ENCODE measurements around the gene MRC2.
"Not testable (repeated sequence)": the region's sequence is repeated elsewhere in the genome, so short reads cannot be mapped to it uniquely, and the experiment has no call there.

The MRC2 gene

GRCh38 chr17:62692159-62692651, 64.7 kb downstream of the MRC2 start:
- in situ Hi-C loops (cut with HindIII; ENCODE audit: low pct_ligation_motif_present, low pct_unique_long_range_greater_than_20kb, low sequenced_read_pairs) = no loop called here
- DNase-seq = no peak

- in situ Hi-C loops (cut with HindIII; ENCODE audit: low pct_ligation_motif_present, low pct_unique_long_range_greater_than_20kb, low sequenced_read_pairs) = no loop called here
- peak; percentile 45 for DNase-seq
These were observed 65.4 kb downstream of the MRC2 start for GRCh38 chr17:62692721-62693431.

GRCh38 chr17:62693616-62694409, 66.3 kb downstream of the MRC2 start:
- in situ Hi-C loops (cut with HindIII; ENCODE audit: low pct_ligation_motif_present, low pct_unique_long_range_greater_than_20kb, low sequenced_read_pairs) = no loop called here
- no peak for DNase-seq

GRCh38 chr17:62695093-62695738, 67.7 kb downstream of the MRC2 start:
- DNase-seq; in situ Hi-C loops (cut with HindIII; ENCODE audit: low pct_ligation_motif_present, low pct_unique_long_range_greater_than_20kb, low sequenced_read_pairs): not testable (repeated sequence)

GRCh38 chr17:62696256-62696655, 68.8 kb downstream of the MRC2 start:
- no peak for DNase-seq
- in situ Hi-C loops (cut with HindIII; ENCODE audit: low pct_ligation_motif_present, low pct_unique_long_range_greater_than_20kb, low sequenced_read_pairs) = no loop called here

GRCh38 chr17:62696726-62697490, 69.4 kb downstream of the MRC2 start:
- in situ Hi-C loops (cut with HindIII; ENCODE audit: low pct_ligation_motif_present, low pct_unique_long_range_greater_than_20kb, low sequenced_read_pairs) = no loop called here
- DNase-seq = no peak

- in situ Hi-C loops (cut with HindIII; ENCODE audit: low pct_ligation_motif_present, low pct_unique_long_range_greater_than_20kb, low sequenced_read_pairs); DNase-seq: not testable (repeated sequence)
These were observed 71.0 kb downstream of the MRC2 start for GRCh38 chr17:62698459-62698858.

- in situ Hi-C loops (cut with HindIII; ENCODE audit: low pct_ligation_motif_present, low pct_unique_long_range_greater_than_20kb, low sequenced_read_pairs) = no loop called here
- DNase-seq = no peak
These were observed 73.7 kb downstream of the MRC2 start for GRCh38 chr17:62700964-62701705.

GRCh38 chr17:62701706-62702085, 74.2 kb downstream of the MRC2 start:
- in situ Hi-C loops (cut with HindIII; ENCODE audit: low pct_ligation_motif_present, low pct_unique_long_range_greater_than_20kb, low sequenced_read_pairs) = no loop called here
- no peak for DNase-seq

GRCh38 chr17:62702746-62703260, 75.3 kb downstream of the MRC2 start:
- no peak for DNase-seq
- in situ Hi-C loops (cut with HindIII; ENCODE audit: low pct_ligation_motif_present, low pct_unique_long_range_greater_than_20kb, low sequenced_read_pairs) = no loop called here

- in situ Hi-C loops (cut with HindIII; ENCODE audit: low pct_ligation_motif_present, low pct_unique_long_range_greater_than_20kb, low sequenced_read_pairs) = no loop called here
These were observed 75.8 kb downstream of the MRC2 start for GRCh38 chr17:62703261-62703775.

GRCh38 chr17:62703776-62704380, 76.4 kb downstream of the MRC2 start:
- in situ Hi-C loops (cut with HindIII; ENCODE audit: low pct_ligation_motif_present, low pct_unique_long_range_greater_than_20kb, low sequenced_read_pairs) = no loop called here
- peak; percentile 74 for DNase-seq

More at GRCh38 chr17:62703261-62703775, 75.8 kb downstream of the MRC2 start:
- peak; percentile 86 for DNase-seq

GRCh38 chr17:62704381-62704971, 77.0 kb downstream of the MRC2 start:
- in situ Hi-C loops (cut with HindIII; ENCODE audit: low pct_ligation_motif_present, low pct_unique_long_range_greater_than_20kb, low sequenced_read_pairs) = no loop called here
- peak; percentile 20 for DNase-seq

- in situ Hi-C loops (cut with HindIII; ENCODE audit: low pct_ligation_motif_present, low pct_unique_long_range_greater_than_20kb, low sequenced_read_pairs) = no loop called here
- DNase-seq = no peak
These were observed 77.8 kb downstream of the MRC2 start for GRCh38 chr17:62705156-62705777.

GRCh38 chr17:62705778-62706597, 78.5 kb downstream of the MRC2 start:
- in situ Hi-C loops (cut with HindIII; ENCODE audit: low pct_ligation_motif_present, low pct_unique_long_range_greater_than_20kb, low sequenced_read_pairs) = no loop called here
- no peak for DNase-seq
